ENCODE data around the gene DOCK2. TPM values are rescaled to one million over a fixed set of nuclear protein-coding genes. Genes with fewer than 3 reads are reported as not detected.

The DOCK2 gene
- total and polyA plus RNA-seq, 2 of the 8 experiments (the other 6 are each of a cell fraction or from before 2014, with no cell fraction given), result 3.9 to 5.7 TPM

DNA sequence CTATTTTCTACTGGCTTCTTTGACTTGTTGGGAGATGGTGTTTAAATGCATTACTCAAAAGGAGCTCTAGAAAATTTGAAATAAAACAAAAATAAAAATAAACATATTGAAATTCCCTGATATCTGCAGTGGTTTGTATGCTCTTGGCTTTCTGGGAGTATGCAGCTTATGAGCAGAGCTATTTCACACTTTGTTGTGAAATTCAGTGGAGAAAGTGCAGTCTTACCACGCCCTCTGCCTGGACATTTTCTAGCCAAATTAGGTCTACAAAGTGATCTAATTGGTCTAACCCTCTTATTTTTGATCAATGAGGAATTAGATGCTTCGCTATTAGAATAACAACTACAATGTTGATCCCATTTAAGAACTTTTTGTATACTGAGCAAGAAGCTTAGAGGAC is 276.4 kb downstream of the DOCK2 start (continued):
- no peak for TF ChIP-seq RXRA (IDR thresholded peaks at IDR 0.05; ENCODE audit: insufficient read depth, low read depth, low read length)
- no peak for TF ChIP-seq SAP30 (IDR thresholded peaks at IDR 0.05; ENCODE audit: insufficient read depth, insufficient replicate concordance, low read length)
